ENCODE results near the gene HSP90AA1. TPM values are rescaled to one million over a fixed set of nuclear protein-coding genes. Genes with fewer than 3 reads are reported as not detected.
A peak's percentile ranks its signal among the peaks of the same experiment; 100 is the strongest.

HSP90AA1 gene
- total and polyA plus RNA-seq, 2 of the 8 experiments (the other 6 are each of a cell fraction or from before 2014, with no cell fraction given): 339 to 878 TPM

- Histone ChIP-seq H4K20me1 (replicated peaks in 1 of 2; ENCODE audit: control insufficient read depth in 1 of 2, insufficient read depth in 2 of 2, low read length in 2 of 2) (peaks cover 0 to 1% of the 10 kb centered on the region in 2 experiments), H3K56ac (replicated peaks; ENCODE audit: insufficient read length, low read depth, low read length) (no peak overlapping the region), H4K8ac (ENCODE audit: extremely low read depth, insufficient read depth, low read length) (0 out of 2 replicates have a peak overlapping the region, but pooled peaks have one; percentile 29), H3K23ac (ENCODE audit: insufficient read length) (no peak overlapping the region), H2BK120ac (replicated peaks; ENCODE audit: low read depth, low read length) (no peak overlapping the region), H3K4me3 (ENCODE audit: extremely low read depth in 1 of 4, insufficient read depth in 2 of 4, low read depth in 3 of 4, low read length in 4 of 4) (no peak overlapping the region), H3K18ac (ENCODE audit: extremely low read depth, low read length) (peak overlapping the region; percentile 65; the same call in 1 of the 2 replicates), H3K9me3 (ENCODE audit: insufficient read depth in 2 of 2, low read depth in 1 of 2, low read length in 1 of 2) (no peaks in the 10 kb centered on the region), H3K27me3 (replicated peaks in 1 of 4; ENCODE audit: control insufficient read depth in 3 of 4, extremely low read depth in 1 of 4, insufficient read depth in 3 of 4, low read length in 3 of 4) (no peaks in the 10 kb centered on the region), H2AK5ac (ENCODE audit: low read depth, low read length) (no peak overlapping the region), H3K79me1 (ENCODE audit: low read depth, low read length) (no peaks in the 10 kb centered on the region), H3K4me1 (replicated peaks in 1 of 4; ENCODE audit: control insufficient read depth in 3 of 4, insufficient read depth in 4 of 4, low read length in 3 of 4) (peaks cover 0 to 14% (median 9%) of the 10 kb centered on the region in 4 experiments; a peak in 6 of 7 replicates), H3K9ac (replicated peaks in 1 of 4; ENCODE audit: extremely low read depth in 1 of 4, low read depth in 3 of 4, low read length in 3 of 4) (no peak overlapping the region), H4K91ac (replicated peaks; ENCODE audit: insufficient read length, low read length) (no peak overlapping the region), H4K5ac (ENCODE audit: insufficient read length, low read depth, low read length) (no peak overlapping the region), H3K79me2 (ENCODE audit: control insufficient read depth in 1 of 2, insufficient read depth in 2 of 2, low read length in 2 of 2) (no peaks in the 10 kb centered on the region), H3K27ac (ENCODE audit: low read depth, low read length) (no peak overlapping the region), H3K4me2 (ENCODE audit: insufficient read depth in 1 of 2, low read depth in 2 of 2, low read length in 2 of 2) (peak overlapping the region; percentile 7 to 15; a peak in 2 of 4 replicates), H2BK5ac (ENCODE audit: low read depth, low read length) (no peak overlapping the region), H2BK15ac (ENCODE audit: low read length) (peak overlapping the region; percentile 83), H3K4ac (replicated peaks; ENCODE audit: insufficient read length, low read depth, low read length) (no peak overlapping the region), H3K23me2 (ENCODE audit: low read depth, low read length) (no peaks in the 10 kb centered on the region), H3K14ac (ENCODE audit: insufficient read length) (no peak overlapping the region), H2AFZ (ENCODE audit: low read length) (no peak overlapping the region), H2BK20ac (ENCODE audit: low read length) (no peak overlapping the region), H2BK12ac (ENCODE audit: low read depth, low read length) (no peak overlapping the region), H3K36me3 (ENCODE audit: control insufficient read depth in 2 of 4, insufficient read depth in 4 of 4, low read length in 3 of 4) (no peaks in the 10 kb centered on the region)
- ChIA-PET POLR2A (ENCODE audit: partially characterized antibody) (interaction anchor here (0.6 to 4.1 kb wide), 10 partner anchors 7 to 692 kb away, joined by 3 to 30 read pairs (median 4); partner anchors contain the start of gene HSP90AA1), CTCF (ENCODE audit: partially characterized antibody) (interaction anchor here (0.7 to 7.6 kb wide), 38 partner anchors 7 to 403 kb away, joined by 3 to 74 read pairs (median 5); partner anchors contain the start of gene ZNF839)
- FAIRE-seq (no peak), DNase-seq (ENCODE audit: low read depth in 1 of 2, low spot score in 2 of 2) (peak in 1 of 2 experiments; percentile 57)
- TF ChIP-seq CTCF (IDR thresholded peaks at IDR 0.05; ENCODE audit: control extremely low read depth in 1 of 3, insufficient read depth in 1 of 3, low read depth in 1 of 3, low read length in 3 of 3) (peak in 2 of 3 experiments; percentile 11 to 19; a peak in 2 of 4 replicates), NRF1 (IDR thresholded peaks at IDR 0.05; ENCODE audit: low read depth, low read length) (no peak), SP2 (IDR thresholded peaks at IDR 0.05; ENCODE audit: low read length) (no peak), JUND (IDR thresholded peaks at IDR 0.05; ENCODE audit: low read length) (no peak), TAF1 (IDR thresholded peaks at IDR 0.05; ENCODE audit: low read depth, low read length) (no peak), BCL11A (IDR thresholded peaks at IDR 0.05; ENCODE audit: low read depth in 2 of 2, low read length in 2 of 2) (no peak), POLR2AphosphoS5 (IDR thresholded peaks at IDR 0.05; ENCODE audit: low read depth, low read length) (no peak), RAD21 (IDR thresholded peaks at IDR 0.05 in 1 of 2, conservative IDR thresholded peaks at IDR 0.05 in 1 of 2; ENCODE audit: low read depth in 2 of 2, low read length in 2 of 2) (0 out of 4 replicates have a peak, but pooled peaks of 1 of the 2 experiments have one; percentile 5)
- 81% methylated on average over 8 of the region's 8 CpGs; no CpG with 5 or more reads in 1 of the 2 experiments for whole genome bisulfite sequencing, 2 experiments (ENCODE audit: extremely low coverage in 1 of 2, insufficient coverage in 1 of 2, insufficient read length in 1 of 2, insufficient replicate concordance in 2 of 2, low coverage in 1 of 2, low lambda C conversion rate in 2 of 2, missing lambda C conversion rate in 1 of 2)
Measured at GRCh38 chr14:102095871-102096568, 9.2 kb upstream of the HSP90AA1 start.

Measured in H1 (cell line).